Measurements from ENCODE around the gene CHSY3.

DNA sequence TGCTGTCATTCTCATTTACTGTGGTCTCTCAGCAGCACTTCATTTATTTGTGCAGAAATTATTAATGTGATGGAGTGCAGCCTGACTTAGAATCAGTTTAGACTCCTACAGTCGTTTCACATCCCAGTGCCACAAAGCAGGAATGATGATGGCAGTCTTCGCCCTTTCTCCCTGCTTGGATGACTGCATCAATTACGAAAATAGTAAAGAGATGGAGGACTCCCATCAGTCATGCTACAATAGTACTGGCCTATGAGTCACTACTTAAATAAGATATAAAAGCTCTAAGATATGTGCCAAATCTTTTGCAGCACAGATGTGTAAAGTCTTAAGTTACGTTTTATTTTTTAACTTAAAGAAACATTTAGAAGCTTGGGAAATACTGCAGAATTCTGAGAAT lies 263.9 kb downstream of the CHSY3 start:
- TF ChIP-seq, protein P1, sequence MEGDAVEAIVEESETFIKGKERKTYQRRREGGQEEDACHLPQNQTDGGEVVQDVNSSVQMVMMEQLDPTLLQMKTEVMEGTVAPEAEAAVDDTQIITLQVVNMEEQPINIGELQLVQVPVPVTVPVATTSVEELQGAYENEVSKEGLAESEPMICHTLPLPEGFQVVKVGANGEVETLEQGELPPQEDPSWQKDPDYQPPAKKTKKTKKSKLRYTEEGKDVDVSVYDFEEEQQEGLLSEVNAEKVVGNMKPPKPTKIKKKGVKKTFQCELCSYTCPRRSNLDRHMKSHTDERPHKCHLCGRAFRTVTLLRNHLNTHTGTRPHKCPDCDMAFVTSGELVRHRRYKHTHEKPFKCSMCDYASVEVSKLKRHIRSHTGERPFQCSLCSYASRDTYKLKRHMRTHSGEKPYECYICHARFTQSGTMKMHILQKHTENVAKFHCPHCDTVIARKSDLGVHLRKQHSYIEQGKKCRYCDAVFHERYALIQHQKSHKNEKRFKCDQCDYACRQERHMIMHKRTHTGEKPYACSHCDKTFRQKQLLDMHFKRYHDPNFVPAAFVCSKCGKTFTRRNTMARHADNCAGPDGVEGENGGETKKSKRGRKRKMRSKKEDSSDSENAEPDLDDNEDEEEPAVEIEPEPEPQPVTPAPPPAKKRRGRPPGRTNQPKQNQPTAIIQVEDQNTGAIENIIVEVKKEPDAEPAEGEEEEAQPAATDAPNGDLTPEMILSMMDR (IDR thresholded peaks at IDR 0.05; ENCODE audit: low read depth, low read length) = no peak
- TF ChIP-seq POLR2A (IDR thresholded peaks at IDR 0.05; ENCODE audit: extremely low read depth, insufficient read length) = no peak
- no peak for TF ChIP-seq MYC (IDR thresholded peaks at IDR 0.05; ENCODE audit: low read depth, low read length)
- TF ChIP-seq, protein P2, sequence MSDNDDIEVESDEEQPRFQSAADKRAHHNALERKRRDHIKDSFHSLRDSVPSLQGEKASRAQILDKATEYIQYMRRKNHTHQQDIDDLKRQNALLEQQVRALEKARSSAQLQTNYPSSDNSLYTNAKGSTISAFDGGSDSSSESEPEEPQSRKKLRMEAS (IDR thresholded peaks at IDR 0.05; ENCODE audit: low read depth, low read length) = no peak

All from NB4 (cell line).